Stimulated activated CD8-positive, alpha-beta memory T cell treated with anti-CD3 and anti-CD28 coated beads, Interleukin-2, amount 100 ng/mL, for 1 hour (primary cell): ENCODE data around the gene HS3ST6.
"Not testable (repeated sequence)": the region's sequence is repeated elsewhere in the genome, so short reads cannot be mapped to it uniquely, and the experiment has no call there.

Experiments used
- DNase-seq, 2 donors: peaks; one replicate each; pipeline ENCODE4 v3.0.0-alpha.2; 2020; ENCODE audit warnings: low read depth in 2 of 2

The HS3ST6 gene

DNA sequence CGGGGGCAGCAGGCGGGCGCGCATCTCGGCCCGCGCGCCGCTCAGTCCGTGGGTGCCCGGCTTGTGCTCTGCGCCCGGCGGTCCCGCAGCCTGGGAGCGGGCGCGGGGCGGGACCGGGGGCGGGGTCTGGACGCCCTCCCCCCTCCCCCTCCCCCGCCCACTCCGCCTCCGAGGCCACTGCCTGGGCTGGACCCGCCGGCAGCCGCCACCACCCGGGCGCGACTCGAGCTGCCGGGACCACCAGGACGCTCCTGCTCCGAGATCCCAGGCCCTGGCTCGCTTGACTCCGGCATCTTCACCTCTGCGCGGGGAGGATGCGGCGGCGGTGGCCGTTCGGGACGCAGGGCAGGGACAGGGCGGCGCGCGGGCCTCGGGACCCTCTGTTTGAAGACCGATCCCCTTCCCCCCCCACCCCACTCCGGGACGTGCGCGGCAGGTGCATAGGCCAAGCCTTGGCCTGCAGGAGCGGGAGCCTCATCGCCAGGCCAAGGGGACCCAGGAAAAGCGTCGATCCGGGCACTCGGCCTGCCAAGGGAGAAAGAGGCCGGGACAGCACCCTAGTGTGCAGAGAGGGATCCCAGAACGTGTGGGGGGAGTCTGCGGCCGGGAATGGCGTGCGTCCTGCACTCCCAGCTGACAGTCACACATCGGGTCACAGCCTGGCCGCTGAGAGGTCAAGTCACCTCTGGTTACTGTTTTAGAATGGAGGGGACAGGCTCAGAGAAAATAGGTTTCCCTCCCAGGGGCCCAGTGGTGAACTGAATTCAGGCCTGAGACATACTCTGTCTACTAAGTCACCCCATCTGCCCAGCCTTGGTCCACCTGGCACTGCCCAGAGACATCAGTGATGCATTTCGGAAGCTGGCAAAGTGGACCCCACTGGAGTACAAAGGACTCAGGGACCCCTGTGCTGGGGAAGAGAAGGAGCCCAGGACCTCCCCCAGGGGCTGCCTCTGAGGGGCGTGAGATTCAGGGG lies at the start of gene HS3ST6:
TSS of gene HS3ST6 (minus strand) at position 65 of the 976 bp plus-strand sequence. CDS start 92 bp downstream, outside the sequence.
- DNase-seq: no peak

DNA sequence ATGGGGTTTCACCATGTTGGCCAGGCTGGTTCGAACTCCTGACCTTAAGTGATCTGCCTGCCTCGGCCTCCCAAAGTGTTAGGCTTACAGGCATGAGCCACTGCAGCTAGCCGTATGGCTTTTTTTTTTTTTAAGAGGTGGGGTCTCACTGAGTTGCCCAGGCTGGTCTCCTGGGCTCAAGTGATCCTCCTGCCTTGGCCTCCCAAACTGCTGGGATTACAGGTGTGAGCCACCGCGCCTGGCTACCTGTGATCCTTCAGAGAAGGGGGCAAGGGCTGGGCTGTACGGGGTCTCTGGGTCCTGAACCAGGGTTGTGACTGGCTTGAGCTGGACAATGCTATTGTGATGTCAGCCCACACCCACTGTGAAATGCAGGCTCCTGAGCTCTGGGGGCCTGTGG lies 48.2 kb upstream of the HS3ST6 start, which contains the start of gene RNF151:
TSS of gene RNF151 (plus strand) at position 397 of the 400 bp plus-strand sequence. CDS start 26 bp downstream, outside the sequence.
- no peak for DNase-seq

DNA sequence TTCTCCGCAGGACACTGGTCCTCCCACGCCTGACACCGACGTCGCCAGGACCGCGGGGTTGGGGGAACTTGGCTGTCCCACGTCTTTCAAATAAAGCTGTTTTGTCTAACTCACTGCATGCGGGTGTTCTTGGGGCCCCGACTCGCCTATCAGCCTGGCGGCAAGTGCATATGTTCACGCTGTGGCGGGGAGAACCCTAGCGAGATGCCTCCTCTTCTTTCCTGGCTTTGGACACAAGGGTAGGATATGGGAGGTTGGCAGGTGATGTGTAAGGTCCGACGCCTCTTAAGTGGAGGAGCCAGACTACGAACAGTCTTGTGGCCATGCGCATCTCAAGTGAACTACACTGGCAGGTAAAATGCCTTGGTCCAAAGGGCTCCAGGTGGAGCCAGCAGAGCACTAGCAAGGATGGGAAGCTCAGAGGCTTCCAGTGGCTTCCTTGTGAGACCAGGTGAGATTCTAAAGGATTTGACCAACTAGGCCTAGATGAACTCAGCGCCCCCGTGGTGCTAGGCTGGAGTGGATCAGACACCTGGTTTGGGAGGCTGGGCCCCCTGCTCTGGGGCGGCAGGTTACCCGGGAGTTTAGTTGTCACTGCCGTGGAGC lies 47.3 kb upstream of the HS3ST6 start:
- DNase-seq: no peak

DNA sequence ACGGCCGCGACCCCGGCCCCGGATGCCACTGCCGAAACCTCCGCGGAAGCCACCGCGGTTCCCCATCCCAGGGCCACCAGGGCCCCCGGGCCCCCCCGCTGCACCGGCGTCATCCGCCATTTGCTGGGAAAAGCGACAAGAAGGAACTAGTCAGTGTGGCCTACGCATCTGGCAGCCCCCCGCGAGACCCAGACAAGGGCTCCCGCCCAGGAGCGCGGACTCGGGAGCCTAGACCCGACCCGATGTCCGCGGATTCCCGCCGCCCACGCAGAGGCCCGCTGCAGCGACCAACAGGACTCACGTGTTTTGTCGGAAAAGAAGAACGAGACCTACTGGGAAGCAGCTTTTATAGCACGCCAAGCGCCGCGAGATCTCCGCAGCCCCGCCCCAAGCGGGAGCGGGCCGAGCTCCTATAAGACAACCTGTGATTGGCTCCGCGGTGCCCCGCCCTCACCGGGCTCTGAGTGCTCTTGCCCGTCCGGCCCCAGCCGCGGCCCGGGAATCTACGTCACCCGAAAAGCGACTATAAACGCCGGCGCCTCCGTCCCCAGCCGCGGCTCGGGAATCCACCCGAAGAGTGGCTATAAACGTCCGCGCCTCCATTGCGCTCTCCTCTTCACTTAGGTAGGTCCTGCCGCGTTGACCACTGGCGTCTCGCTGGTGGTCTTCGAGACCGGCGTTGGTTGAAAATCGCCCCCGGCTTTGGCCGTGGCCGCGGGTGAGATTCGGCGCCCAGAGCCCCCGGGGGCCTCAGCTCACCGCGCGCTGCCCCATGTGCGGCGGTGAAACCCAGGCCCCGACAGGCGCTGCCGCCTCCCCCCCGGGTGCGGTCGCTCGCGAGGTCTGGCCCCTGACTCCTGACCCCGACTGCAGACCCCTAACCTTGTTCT lies 46.5 kb upstream of the HS3ST6 start, which contains the start of gene RPS2:
TSS of gene RPS2 (minus strand) at position 321 of the 890 bp plus-strand sequence. CDS start at position 120, 201 bp downstream.
- peak; percentile 95 to 96 for DNase-seq

DNA sequence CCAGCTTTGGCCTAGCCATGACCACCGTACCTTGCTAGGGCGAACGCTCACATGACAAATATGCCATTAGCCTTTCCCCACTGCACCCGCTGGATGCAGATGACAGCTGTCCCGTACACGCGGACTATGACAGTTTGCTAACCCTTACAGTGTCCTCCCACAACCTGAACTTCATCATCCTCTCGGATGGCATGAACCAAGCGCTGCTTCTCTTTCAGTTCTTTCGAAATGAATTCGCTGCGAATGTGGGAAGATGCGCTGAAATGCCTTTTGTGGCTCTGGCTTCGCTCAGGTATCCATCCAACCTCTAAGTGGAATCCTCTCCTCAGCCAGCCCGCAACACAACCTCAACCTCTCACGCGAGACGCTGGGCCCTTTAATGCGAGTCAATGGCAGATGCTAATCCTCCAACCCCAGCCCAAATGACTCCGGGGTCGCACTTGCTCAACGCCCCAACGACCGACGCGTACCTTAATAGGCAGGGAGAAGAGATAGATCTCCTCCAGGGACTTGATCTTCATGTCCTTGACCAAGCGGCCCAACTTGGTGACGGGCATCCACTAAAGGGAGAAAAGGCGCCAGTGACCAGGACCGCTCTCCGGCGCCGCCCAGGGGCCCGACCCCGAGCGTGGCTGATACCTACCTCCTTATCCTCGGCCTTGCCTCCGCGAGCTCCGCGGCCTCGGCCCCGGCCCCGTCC lies 45.7 kb upstream of the HS3ST6 start:
- DNase-seq: no peak

DNA sequence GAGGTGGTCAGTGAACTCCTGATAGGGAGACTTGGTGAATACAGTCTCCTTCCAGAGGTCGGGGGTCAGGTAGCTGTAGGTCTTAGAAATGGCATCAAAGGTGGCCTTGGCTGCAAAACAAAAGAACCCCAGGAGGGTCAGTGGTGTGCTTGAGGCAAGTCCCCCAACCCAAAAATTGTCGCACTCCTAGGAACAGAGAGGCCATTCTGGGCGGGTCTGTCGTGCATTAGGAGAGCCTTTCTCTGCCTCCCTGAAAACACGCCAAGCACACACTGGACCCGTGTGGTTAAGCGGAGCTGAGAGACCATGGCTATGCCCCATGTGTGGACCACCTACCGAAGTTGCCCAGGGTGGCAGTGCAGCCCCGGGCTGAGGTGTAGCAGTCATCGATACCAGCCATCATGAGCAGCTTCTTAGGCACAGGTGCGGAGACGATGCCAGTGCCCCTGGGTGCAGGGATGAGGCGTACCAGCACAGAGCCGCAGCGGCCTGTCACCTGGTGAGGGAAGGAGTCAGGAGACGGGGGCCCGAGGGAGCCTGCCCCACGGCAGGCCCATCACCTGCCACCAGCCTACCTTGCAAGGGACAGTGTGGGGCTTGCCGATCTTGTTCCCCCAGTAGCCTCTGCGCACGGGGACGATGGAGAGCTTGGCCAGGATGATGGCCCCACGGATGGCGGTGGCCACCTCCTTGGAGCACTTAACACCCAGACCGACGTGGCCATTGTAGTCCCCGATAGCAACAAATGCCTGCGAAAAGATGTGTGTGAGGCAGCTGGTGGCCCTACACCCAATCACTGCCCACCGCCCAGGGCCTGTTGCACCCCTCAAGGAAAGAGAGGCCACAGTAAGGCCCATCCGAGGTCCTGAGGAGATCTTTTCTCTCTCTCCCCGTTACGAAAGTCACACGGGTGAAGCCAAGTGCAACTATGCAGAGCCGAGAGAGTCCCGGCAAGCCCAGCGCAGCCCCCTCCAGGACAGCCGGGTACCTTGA lies 44.2 kb upstream of the HS3ST6 start:
- not testable (repeated sequence) for DNase-seq

DNA sequence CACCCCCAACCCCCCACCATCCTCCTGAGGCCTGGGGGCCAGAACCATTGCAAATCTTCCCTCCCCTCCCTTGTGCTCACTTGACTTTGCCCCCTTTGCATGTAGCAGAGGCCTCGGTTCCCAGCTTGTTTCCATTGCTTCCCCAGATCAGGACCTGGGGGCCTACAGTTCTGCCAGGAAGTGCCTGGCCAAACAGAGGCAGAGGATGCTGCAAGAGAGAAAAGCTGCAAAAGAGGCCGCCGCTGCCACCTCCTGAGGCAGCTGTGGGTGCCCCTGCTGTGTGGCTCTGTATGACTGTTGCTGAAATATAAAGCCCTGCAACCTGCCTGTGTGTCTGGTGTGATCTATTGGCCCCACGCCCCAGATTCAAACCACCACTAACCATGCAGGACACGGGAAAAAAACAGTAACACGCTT lies 43.4 kb upstream of the HS3ST6 start:
- DNase-seq: no peak

DNA sequence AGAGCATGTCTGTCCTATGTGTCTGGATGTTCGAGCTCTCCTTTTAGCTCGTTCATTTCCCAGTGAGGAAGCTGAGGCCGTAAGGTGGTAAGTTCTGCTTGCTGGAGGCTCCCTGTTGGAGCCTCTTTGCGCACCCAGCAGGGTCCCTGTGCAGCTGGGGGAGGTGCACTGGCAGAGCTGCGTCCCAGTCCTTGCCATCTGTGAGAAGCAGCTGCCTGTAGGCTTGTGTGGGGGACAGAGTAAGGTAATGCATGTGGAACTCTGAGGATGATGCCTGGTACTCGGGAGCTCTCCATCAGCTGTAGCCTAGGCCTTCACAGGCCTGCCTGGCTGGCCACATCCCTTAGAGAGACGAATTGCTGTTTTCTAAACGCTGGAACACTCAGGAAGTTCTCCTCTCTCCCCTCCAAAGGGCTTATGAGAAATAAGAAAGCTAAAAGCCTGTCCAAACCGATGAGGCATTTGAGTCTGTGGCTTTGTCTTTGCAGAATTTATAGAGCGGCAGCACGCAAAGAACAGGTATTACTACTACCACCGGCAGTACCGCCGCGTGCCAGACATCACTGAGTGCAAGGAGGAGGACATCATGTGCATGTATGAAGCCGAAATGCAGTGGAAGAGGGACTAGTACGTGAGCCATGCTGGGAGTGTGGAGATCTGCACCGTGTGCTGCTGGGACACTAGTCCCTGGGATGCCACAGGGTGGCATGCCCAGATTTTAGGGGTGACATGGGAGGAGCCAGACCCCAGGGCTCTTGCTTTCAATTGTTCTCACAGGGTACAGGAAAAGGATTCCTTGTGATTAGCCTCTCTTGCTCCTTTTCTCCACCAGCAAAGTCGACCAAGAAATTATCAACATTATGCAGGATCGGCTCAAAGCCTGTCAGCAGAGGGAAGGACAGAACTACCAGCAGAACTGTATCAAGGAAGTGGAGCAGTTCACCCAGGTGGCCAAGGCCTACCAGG lies 42.7 kb upstream of the HS3ST6 start:
- no peak for DNase-seq

DNA sequence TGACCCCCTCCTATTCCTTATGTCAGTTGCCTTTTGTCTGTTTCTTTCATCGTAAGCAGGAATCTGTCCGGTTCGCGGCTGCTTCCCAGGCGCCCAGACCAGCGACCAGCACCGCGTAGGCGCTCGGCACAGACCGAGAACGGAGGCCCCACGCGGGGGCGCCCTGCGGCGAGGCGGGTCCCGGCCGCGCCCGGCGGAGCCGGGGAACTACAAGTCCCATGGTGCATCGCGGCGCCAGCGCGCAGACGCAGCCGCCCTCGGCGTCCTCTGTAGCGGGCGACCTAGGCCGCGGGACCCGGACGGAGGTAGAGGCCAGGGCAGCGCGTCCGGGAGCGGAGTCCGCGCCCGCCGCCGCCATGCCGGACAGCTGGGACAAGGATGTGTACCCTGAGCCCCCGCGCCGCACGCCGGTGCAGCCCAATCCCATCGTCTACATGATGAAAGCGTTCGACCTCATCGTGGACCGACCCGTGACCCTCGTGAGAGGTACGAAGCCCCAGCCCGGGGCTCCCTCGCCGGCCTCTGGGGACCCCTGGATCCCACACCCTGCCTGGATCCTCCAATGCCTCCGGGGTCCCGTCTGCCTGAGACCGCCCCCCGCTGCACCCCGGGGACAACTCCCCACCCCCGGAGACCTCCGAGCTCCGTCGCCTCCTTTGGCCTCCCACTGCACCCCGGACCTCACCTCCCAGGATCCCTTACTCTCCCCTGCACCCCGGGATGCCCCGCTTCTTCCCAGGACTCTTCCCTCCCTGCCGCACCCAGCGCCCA lies 41.2 kb upstream of the HS3ST6 start, which contains the start of gene NDUFB10:
TSS of gene NDUFB10 (plus strand) at position 270 of the 771 bp plus-strand sequence. CDS start at position 357, 87 bp downstream.
- DNase-seq: peak; percentile 86 to 88

DNA sequence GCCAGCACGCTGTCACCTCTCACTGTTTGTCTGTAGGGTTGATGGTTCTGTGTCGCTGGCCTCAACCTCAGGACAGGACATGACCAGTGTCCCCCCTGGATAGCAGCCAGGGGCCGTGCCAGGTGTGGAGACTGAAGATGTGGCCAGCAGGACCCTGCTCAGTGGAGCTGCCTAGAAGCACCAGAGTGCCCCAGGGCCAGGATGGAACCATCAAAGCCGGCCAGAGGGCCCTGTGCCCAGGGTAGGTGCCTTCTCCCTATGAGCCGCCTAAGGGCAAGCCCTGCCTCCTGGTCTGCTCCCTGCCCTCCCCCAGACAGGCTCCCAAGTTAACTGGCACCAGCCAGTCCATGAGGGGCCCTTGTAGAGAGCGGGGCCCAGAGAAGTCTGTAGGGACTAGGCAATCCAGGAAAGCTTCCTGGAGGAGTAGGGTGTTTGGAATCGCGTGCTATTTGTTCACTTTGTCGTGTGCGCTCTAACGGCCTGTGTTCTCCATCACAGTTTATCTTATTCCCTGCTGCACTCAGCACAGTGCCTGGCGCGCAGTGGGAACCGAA lies 40.6 kb upstream of the HS3ST6 start:
- no peak for DNase-seq

DNA sequence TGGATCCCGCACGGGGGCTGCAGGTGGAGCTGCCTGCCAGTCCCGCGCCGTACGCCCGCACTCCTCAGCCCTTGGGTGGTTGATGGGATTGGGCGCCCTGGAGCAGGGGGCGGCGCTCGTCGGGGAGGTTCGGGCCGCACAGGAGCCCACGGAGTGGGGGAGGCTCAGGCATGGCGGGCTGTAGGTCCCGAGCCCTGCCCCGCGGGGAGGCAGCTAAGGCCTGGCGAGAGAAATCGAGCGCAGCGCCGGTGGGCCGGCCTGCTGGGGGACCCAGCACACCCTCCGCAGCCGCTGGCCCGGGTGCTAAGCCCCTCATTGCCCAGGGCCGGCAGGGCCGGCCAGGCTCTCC lies 39.9 kb upstream of the HS3ST6 start:
- DNase-seq: not testable (repeated sequence)

DNA sequence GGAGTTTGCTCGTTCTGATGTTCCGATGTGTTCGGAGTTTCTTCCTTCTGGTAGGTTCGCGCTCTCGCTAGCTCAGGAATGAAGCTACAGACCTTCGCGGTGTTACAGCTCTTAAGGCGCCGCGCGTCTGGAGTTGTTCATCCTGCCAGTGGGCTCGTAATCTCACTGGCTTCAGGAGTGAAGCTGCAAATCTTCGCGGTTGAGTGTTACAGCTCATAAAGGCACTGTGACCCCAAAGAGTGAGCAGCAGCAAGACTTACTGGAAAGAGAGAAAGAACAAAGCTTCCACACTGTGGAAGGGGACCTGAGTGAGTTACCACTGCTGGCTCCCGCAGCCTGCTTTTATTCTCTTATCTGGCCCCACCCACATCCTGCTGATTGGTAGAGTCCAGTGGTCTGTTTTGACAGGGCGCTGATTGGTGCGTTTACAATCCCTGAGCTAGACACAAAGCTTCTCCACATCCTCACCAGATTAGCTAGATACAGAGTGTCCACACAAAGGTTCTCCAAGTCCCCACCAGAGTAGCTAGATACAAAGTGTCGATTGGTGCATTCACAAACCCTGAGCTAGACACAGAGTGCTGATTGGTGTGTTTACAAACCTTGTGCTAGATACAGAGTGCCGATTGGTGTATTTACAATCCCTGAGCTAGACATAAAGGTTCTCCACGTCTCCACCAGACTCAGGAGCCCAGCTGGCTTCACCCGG lies 39.4 kb upstream of the HS3ST6 start:
- DNase-seq: not testable (repeated sequence)

DNA sequence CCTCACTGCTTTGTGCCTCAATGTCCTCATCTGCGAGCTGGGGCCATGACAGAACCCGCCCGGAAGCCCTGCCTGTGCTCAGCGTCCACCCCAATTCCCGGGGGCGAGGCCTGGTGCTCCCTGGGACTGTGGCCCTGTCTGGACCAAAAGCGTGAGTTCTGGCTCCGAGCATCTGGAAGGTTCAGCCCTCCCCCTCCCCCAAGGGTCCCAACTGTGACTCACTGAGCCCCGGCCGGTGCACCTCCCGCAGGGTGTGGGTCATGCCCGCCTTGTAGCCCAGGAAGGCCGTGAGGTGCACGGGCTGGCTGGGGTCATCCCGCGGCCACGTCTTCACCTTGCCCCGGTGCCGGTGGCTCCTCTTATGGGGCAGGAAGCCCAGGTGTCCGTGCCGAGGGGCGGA lies 35.5 kb upstream of the HS3ST6 start:
- no peak for DNase-seq

DNA sequence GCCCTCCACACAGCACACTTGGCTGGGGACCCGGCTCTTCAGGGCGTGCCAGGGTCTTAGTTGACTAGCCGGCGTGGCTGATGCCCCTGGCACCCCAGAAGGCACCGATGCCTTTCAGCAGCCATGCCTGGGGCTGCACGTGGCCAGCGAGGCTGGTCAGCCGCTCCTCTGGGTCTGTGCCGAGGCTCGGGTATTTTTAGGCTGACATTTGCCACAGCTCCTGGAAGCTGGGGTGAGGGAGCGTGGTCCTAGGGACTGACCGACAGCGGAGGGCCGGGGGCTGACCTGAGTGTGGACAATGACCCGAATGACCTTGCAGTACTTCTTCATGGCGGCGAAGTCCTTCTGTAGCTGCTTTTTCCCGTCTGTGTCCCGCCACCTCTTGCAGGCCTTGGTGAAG lies 32.3 kb upstream of the HS3ST6 start:
- no peak for DNase-seq

DNA sequence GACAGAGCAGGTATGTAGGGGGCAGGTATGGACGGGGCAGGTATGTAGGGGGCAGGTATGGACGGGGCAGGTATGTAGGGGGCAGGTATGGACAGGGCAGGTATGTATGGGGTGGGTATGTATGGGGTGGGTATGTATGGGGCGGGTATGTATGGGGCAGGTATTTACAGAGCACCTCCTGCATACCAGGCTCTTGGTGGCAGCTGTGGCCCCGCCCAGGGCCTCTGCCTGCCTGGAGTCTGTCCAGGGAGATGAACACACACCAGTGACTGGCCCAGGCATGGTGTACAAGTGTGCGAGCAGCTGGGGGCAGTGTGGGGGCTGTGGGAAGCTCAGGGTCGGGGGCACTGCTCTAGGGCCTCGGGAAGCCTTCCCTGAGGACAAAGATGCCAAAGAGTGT lies 31.8 kb upstream of the HS3ST6 start:
- DNase-seq: no peak

DNA sequence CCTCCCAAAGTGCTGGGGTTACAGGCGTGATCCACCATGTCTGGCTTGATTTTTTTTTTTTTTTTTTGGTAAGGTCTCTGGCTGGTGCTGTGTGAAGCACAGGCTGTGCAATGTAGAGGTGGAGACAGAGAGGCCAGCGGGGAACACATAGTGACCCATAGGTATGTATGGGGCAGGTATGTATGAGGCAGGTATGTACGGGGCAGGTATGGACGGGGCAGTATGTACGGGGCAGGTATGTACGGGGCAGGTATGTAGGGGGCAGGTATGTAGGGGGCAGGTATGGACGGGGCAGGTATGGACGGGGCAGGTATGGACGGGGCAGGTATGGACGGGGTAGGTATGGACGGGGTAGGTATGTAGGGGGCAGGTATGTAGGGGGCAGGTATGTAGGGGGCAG lies 31.3 kb upstream of the HS3ST6 start:
- DNase-seq: no peak

DNA sequence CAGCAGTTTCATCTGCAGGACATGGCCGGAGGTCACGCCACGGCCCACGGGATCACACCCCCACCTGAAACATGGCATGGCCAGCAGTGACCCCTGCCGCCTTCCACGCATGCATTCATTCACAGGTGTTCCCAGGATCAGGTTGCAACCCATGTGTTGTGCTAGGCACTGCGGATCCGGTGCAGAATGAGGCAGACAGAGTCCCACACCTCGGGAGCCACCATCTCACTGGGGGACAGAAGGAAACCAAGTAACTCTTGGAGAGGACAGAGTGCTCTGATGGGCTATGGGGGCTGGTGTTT lies 29.1 kb upstream of the HS3ST6 start:
- no peak for DNase-seq
